Panc1 (cell line): Measurements from ENCODE around the gene SMOC2. TPM values are rescaled to one million over a fixed set of nuclear protein-coding genes. Genes with fewer than 3 reads are reported as not detected.

Source experiments
- ATAC-seq: fragments of 200-7000 bp; cut with Tn5 transposase; 2 replicates; pipeline ENCODE4 v1.9.1; 2020; ENCODE audit warnings: mild to moderate bottlenecking, moderate library complexity
- BruUV-seq: library from RNA; stranded (reverse); fragments of 400-500 nt; replicated peaks from 2 replicates; lab custom pipeline; 2021; lab: Mats Ljungman, UMichigan
- CTCF ChIA-PET: fragments of 300-600 bp; sonication (Branson Sonifier 250); formaldehyde crosslinking; loops from one replicate; lab custom pipeline; 2022; ENCODE audit warnings: antibody characterized with exemption; lab: Charles Lee
- POLR2A ChIA-PET: fragments of 300-600 bp; sonication (Branson Sonifier 250); formaldehyde crosslinking; loops from one replicate; lab custom pipeline; 2022; ENCODE audit warnings: antibody characterized with exemption; lab: Charles Lee
- DNase-seq: peaks from one replicate; pipeline ENCODE4 v3.0.0-alpha.2; 2010; ENCODE audit warnings: low read depth, low spot score
- H3K27ac ChIP-seq: 2 replicates; pipeline ENCODE4 v1.5.1; 2011; ENCODE audit warnings: mild to moderate bottlenecking, low read length, inconsistent platforms
- H3K27me3 ChIP-seq: fragments of 200-500 bp; sonication (Bioruptor generic); 2 replicates; pipeline ENCODE4 v1.6.0; 2014; ENCODE audit warnings: low read length, inconsistent platforms; ENCODE audit not compliant: control insufficient read depth, insufficient read depth
- H3K36me3 ChIP-seq: fragments of 200-500 bp; sonication (Bioruptor generic); 2 replicates; pipeline ENCODE4 v1.5.1; 2014; ENCODE audit warnings: inconsistent platforms, mild to moderate bottlenecking, low read length, moderate library complexity; ENCODE audit not compliant: control insufficient read depth, insufficient read depth
- H3K4me1 ChIP-seq: 2 replicates; pipeline ENCODE4 v1.5.1; 2011; ENCODE audit warnings: inconsistent platforms, mild to moderate bottlenecking, low read length, moderate library complexity; ENCODE audit not compliant: control insufficient read depth, insufficient read depth
- H3K4me3 ChIP-seq, 2 experiments: 2 replicates each; pipeline ENCODE4 v1.5.1; 2011 to 2012; ENCODE audit warnings: low read depth in 2 of 2, low read length in 2 of 2, mild to moderate bottlenecking in 2 of 2, inconsistent platforms in 1 of 2, moderate library complexity in 1 of 2
- H3K9me3 ChIP-seq: fragments of 200-500 bp; sonication (Bioruptor generic); 2 replicates; pipeline ENCODE4 v1.5.1; 2014; ENCODE audit warnings: low read depth, mild to moderate bottlenecking, inconsistent platforms, low read length, moderate library complexity; ENCODE audit not compliant: control insufficient read depth, insufficient read depth
- POLR2AphosphoS5 ChIP-seq: IDR thresholded peaks from 2 replicates; pipeline ENCODE4 v1.6.1; 2012; ENCODE audit warnings: mild to moderate bottlenecking, low read depth, low read length, moderate library complexity
- SIN3A ChIP-seq: IDR thresholded peaks from 2 replicates; pipeline ENCODE4 v1.6.1; 2012; ENCODE audit warnings: low read depth, mild to moderate bottlenecking, low read length, moderate library complexity, borderline replicate concordance; ENCODE audit not compliant: insufficient read depth
- TCF7L2 ChIP-seq: IDR thresholded peaks from 2 replicates; pipeline ENCODE4 v1.6.1; 2011; ENCODE audit warnings: mild to moderate bottlenecking, low read depth, low read length, inconsistent platforms
- in situ Hi-C: cut with HindIII; loops from 2 replicates; pipeline ENCODE4 v1.10.0; 2016; ENCODE audit warnings: low sequenced_read_pairs, low pct_unique_long_range_greater_than_20kb
- intact Hi-C: fragments of 100-400 bp; cut with micrococcal nuclease; formaldehyde crosslinking; loops from one replicate; pipeline ENCODE4 v1.10.0; 2022; ENCODE audit not compliant: unreplicated experiment
- total RNA-seq: library from RNA; stranded (reverse); gene quantifications from one replicate; pipeline ENCODE4 v1.2.1, GENCODE V29; 2021; ENCODE audit not compliant: unreplicated experiment
- TF ChIP-seq, protein P1 (sequence below): fragments of 450-650 bp; IDR thresholded peaks from 2 replicates; pipeline ENCODE4 v1.5.1; 2017; ENCODE audit warnings: mild to moderate bottlenecking
- TF ChIP-seq, protein P2 (sequence below), 2 experiments: IDR thresholded peaks; 2 replicates each; pipeline ENCODE4 v1.6.1; 2011 to 2012; ENCODE audit warnings: low read depth in 2 of 2, control low read depth in 1 of 2, low read length in 1 of 2, mild to moderate bottlenecking in 1 of 2, moderate library complexity in 1 of 2; ENCODE audit not compliant: insufficient read depth in 1 of 2

Gene SMOC2
- total RNA-seq, 1 experiment from 2014 or later: 0.13 TPM

DNA sequence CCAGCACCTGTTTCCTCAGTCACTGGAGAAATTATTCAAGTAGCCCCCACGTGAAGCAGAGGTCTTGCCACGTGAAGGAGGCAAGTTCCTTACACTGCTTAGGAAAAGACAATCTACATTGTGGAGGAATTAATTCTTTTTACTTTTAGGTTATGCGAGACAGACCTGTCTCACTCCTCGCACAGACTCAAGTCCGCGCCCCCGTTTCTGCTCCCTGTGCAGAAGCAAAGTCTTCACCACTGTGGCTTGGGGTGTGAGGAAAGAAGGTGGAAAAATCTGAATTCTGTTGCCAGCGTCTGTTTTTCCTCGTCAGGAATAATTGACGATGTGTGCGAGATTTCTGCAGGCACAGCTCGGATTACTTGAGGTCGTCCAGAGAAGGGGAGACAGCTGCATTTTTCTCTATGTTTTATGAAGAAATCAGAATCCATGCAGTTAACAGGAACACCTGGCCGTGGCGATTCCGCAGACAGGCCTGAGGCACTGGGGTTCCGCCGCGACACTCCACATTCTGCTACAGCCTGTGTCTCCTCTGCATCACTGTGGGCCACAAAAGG, 185.1 kb downstream of the SMOC2 start:
- Histone ChIP-seq H3K9me3 (no peaks in the 10 kb centered on the region), H3K4me3 (no peak overlapping the region), H3K27me3 (no peaks in the 10 kb centered on the region; the same call in 1 of the 2 replicates), H3K4me1 (no peaks in the 10 kb centered on the region; the same call in 1 of the 2 replicates), H3K27ac (no peak overlapping the region), H3K36me3 (no peaks in the 10 kb centered on the region)
- BruUV-seq: no TSS peak
- DNase-seq (no peak), ATAC-seq (no peak)
- in situ Hi-C loops (no loop called here), intact Hi-C loops (no loop called here)
- CTCF ChIA-PET: no interaction called here
- POLR2A ChIA-PET: no interaction called here
- TF ChIP-seq, protein P1, sequence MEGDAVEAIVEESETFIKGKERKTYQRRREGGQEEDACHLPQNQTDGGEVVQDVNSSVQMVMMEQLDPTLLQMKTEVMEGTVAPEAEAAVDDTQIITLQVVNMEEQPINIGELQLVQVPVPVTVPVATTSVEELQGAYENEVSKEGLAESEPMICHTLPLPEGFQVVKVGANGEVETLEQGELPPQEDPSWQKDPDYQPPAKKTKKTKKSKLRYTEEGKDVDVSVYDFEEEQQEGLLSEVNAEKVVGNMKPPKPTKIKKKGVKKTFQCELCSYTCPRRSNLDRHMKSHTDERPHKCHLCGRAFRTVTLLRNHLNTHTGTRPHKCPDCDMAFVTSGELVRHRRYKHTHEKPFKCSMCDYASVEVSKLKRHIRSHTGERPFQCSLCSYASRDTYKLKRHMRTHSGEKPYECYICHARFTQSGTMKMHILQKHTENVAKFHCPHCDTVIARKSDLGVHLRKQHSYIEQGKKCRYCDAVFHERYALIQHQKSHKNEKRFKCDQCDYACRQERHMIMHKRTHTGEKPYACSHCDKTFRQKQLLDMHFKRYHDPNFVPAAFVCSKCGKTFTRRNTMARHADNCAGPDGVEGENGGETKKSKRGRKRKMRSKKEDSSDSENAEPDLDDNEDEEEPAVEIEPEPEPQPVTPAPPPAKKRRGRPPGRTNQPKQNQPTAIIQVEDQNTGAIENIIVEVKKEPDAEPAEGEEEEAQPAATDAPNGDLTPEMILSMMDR: no peak
- TF ChIP-seq SIN3A (no peak), TCF7L2 (no peak), POLR2AphosphoS5 (no peak)
- TF ChIP-seq, protein P2, sequence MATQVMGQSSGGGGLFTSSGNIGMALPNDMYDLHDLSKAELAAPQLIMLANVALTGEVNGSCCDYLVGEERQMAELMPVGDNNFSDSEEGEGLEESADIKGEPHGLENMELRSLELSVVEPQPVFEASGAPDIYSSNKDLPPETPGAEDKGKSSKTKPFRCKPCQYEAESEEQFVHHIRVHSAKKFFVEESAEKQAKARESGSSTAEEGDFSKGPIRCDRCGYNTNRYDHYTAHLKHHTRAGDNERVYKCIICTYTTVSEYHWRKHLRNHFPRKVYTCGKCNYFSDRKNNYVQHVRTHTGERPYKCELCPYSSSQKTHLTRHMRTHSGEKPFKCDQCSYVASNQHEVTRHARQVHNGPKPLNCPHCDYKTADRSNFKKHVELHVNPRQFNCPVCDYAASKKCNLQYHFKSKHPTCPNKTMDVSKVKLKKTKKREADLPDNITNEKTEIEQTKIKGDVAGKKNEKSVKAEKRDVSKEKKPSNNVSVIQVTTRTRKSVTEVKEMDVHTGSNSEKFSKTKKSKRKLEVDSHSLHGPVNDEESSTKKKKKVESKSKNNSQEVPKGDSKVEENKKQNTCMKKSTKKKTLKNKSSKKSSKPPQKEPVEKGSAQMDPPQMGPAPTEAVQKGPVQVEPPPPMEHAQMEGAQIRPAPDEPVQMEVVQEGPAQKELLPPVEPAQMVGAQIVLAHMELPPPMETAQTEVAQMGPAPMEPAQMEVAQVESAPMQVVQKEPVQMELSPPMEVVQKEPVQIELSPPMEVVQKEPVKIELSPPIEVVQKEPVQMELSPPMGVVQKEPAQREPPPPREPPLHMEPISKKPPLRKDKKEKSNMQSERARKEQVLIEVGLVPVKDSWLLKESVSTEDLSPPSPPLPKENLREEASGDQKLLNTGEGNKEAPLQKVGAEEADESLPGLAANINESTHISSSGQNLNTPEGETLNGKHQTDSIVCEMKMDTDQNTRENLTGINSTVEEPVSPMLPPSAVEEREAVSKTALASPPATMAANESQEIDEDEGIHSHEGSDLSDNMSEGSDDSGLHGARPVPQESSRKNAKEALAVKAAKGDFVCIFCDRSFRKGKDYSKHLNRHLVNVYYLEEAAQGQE (IDR thresholded peaks at IDR 0.05; ENCODE audit: insufficient read depth in 1 of 2, low read depth in 2 of 2, low read length in 1 of 2): no peak

- POLR2A ChIA-PET: interaction anchor here (0.6 kb wide), 1 partner anchor 353 kb away, joined by 3 read pairs; no protein-coding TSS in a partner anchor
- Histone ChIP-seq H3K27me3 (peaks cover 13% of the 10 kb centered on the region), H3K36me3 (no peaks in the 10 kb centered on the region), H3K9me3 (no peaks in the 10 kb centered on the region), H3K4me3 (no peak overlapping the region), H3K27ac (no peak overlapping the region), H3K4me1 (no peaks in the 10 kb centered on the region; the same call in 1 of the 2 replicates)
- intact Hi-C loops: no loop called here
- in situ Hi-C loops: no loop called here
- BruUV-seq: no TSS peak
- CTCF ChIA-PET: no interaction called here
- DNase-seq: no peak
- TF ChIP-seq TCF7L2 (no peak), POLR2AphosphoS5 (no peak), SIN3A (no peak)
- TF ChIP-seq, protein P1: no peak
- TF ChIP-seq, protein P2 (IDR thresholded peaks at IDR 0.05; ENCODE audit: insufficient read depth in 1 of 2, low read depth in 2 of 2, low read length in 1 of 2): no peak
- no peak for ATAC-seq
Observed at GRCh38 chr6:168627506-168628175, 186.7 kb downstream of the SMOC2 start.
